HG03575 (cell line): ENCODE results near the gene NDUFA12.
"Not testable (repeated sequence)": the region's sequence is repeated elsewhere in the genome, so short reads cannot be mapped to it uniquely, and the experiment has no call there.

ENCODE experiments used
- ATAC-seq: cut with Tn5 transposase; IDR thresholded peaks from one replicate; pipeline ENCODE4 v1.9.1; 2021; ENCODE audit not compliant: unreplicated experiment, insufficient number of reproducible peaks, low FRiP score; ENCODE audit errors: extremely low read depth

NDUFA12 gene

DNA sequence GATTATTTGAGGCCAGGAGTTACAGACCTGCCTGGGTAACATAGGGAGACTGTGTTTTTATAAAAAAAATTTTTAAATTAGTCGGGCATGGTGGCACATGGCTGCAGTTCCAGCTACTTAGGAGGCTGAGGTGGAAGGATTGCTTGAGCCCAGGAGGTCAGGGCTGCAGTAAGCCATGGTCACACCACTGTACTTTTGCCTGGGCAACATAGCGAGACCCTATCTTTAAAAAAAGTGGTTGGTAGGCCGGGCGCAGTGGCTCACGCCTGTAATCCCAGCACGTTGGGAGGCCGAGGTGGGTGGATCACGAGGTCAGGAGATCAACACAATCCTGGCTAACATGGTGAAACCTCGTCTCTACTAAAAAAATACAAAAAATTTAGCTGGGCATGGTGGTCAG, 18.4 kb downstream of the NDUFA12 start:
- ATAC-seq: not testable (repeated sequence)

DNA sequence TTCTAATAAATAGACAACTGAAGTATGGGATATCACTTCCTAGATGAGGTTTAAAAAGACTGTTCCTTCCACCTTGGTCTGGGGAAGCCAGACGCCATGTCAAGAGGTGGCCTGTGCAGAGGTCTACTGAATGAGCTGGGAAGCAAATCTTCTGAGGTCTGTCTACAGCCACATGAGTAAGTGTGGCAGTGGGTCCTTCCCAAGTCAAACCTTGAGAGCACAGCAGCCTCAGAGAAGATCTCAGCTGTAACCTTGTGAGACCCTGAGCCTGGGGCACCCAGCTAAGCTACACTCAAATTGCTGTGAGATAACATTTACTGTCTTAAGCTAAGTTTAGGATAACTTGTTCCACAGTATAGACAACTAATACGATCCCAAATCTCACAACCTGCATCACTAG, 20.2 kb downstream of the NDUFA12 start:
- ATAC-seq: no peak

DNA sequence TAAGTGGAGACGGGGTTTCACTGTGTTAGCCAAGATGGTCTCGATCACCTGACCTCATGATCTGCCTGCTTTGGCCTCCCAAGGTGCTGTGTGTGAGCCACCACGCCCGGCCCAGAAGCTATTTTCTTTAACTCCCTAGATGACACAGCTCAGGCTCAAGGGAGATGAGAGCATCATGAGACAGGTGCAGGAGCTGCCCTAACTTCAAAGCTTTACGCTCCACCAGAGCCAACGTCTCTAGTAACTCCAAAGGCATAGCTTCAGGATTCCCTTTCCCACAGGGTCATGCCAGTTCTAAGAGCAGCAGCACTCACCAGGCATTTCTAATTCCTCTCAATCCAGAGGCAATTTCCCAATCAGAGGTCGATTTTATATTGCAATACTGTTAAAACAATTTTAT, 21.0 kb downstream of the NDUFA12 start:
- ATAC-seq: no peak

DNA sequence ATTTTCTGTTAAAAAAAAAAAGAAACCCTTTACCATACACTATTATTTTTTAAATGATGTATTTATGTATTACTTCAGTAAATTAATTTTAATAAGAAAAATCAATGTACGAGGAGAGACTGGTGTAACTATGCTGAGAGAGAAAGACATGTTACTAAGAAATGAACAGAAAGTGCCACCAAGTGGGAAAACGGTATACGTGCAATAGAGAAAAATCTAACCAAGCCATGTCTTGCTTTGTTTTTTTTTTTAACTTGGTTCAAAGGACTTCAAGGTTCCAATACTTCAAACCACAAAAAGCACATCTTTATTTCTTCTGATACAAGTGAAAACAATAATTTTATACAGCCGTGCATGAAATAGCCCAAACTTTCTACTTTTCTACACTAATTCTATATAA, 22.9 kb downstream of the NDUFA12 start:
- no peak for ATAC-seq

DNA sequence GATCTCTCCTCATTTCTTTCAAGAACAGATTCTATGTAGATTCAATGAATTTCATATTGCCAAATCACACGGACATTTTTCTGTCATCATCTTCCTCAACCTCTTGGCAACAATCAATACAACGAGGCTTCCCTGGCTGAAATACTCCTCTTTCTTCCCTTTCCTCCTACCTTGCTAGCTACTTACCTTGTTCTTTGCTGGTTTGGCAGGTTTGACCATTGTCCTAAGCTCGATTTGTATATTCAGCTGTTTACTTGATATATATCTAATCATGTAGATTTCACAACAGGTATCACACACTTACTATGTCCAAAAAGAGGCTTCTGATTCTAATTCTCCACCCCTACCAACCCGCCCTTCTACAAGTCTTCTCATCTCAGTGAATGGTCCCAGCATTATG, 23.6 kb downstream of the NDUFA12 start:
- ATAC-seq: no peak

DNA sequence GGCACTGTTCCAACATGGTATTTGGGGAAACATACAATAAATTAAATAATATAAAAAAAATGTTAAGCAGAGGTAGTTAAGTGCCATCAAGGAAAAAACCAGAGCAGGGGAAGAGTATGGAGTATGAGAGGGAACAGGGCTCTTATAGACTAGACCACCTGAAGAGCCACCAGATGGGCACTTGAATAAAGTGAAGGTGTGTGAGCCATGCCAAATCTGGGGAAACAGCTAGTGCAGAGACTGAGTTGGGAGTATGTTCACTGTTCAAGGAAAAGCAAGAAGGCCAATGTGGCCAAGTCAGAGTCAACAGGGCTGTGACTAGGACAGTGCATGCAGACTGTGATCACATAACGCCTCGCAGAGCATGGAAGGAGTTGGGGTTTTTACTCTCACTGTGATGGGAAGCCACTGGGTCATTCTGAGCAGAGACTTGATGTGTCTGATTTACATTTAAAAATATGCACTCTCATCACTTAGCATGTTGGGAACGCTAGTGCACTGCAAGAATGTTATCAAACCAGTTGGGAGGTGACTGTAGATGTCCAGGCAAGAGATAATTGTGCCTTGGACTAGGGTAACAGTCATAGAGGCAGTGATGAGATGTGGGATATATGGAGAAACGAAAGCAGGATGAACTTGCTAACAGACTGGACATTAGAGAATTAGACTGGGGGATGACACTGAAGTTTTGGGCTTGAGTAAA, 25.6 kb downstream of the NDUFA12 start:
- no peak for ATAC-seq

DNA sequence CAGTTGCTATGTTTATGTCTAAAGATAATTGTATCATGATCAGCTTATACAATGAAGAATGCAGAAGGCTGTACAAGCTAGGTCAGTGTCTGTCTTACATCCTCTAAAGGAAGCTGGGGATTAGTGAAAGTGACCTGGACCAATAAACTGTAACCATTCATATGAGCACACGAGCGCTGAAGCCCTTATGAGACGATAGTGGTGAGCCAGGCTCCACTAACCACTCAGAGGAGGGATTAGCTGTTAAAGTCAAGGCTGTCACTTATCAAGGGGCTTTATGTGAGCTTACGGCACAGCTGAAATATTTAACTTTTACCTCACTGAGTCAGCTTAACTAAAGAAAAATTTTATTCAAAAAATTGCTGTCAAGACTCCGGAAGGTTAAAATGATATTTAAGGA, 30.3 kb downstream of the NDUFA12 start:
- no peak for ATAC-seq

DNA sequence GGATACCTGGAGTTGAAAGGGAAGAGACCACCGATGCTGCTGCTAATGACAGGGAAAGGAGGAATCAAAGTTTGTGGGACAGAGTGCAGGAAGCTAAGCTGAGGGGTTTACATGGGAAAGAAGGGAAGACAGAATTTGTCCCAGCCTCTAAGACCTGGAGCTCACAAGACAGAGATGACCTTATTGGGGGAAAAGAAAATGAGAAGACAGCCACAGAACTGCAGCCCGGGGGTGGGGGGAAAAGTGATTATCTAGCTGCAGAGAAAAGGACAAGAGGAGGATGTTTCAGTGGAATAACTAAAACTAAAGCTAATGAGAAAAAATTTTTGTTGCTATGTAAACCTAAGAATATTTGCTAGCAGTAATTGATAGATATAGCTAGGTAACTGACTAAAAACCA, 30.7 kb downstream of the NDUFA12 start:
- ATAC-seq: no peak

DNA sequence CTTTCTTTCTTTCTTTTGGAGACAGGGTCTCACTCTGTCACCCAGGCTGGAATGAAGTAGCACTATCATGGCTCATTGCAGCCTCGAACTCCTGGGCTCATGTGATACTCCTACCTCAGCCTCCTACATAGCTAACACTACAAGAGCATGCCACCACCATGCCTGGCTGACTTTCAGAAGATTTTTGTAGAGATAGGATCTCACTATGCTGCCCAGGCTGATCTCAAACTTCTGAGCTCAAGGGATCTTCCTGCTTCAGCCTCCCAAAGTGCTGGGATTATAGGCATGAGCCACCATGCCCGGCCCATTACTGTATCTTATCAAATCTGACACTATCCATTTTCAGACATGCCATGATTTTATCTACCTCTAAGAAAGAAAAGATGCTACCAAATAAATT, 31.6 kb downstream of the NDUFA12 start:
- ATAC-seq: no peak

DNA sequence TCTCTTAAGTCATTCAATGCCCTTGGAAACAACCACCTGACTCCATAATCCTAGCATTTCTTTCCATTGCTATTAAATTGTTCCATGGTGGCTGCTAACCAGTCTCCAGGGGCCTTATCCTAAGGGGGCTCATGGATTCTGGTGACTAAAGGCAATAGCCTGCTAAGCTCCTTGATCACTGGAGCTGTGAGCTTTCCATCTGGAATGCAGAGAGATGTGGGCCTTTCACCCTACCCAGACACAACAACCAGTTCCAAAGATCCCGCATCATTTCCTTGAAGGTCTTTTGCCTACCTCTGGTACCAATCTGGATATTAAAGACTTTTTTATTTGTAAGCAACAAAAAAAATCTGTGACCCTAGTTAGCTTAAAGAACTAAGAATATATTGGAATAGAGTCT, 32.9 kb downstream of the NDUFA12 start:
- no peak for ATAC-seq

DNA sequence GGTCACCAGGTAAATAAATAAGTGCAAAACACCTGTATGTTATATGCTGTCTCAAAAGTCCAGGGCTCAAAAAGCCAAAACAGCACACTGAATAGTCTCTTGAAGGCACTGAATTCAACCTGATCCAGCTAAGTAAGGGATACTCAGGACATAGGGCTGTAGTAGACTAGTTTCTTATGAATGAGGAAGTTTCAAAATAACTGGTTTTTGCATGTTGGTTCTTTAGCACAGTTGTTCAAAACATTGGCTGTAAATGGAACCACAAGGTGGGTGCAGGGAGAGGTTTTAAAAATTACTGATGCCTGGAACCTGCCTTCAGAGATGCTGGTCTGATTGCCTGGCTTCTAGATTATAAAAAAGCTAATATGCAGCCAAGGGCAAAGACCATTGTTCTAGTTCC, 34.1 kb downstream of the NDUFA12 start:
- no peak for ATAC-seq

DNA sequence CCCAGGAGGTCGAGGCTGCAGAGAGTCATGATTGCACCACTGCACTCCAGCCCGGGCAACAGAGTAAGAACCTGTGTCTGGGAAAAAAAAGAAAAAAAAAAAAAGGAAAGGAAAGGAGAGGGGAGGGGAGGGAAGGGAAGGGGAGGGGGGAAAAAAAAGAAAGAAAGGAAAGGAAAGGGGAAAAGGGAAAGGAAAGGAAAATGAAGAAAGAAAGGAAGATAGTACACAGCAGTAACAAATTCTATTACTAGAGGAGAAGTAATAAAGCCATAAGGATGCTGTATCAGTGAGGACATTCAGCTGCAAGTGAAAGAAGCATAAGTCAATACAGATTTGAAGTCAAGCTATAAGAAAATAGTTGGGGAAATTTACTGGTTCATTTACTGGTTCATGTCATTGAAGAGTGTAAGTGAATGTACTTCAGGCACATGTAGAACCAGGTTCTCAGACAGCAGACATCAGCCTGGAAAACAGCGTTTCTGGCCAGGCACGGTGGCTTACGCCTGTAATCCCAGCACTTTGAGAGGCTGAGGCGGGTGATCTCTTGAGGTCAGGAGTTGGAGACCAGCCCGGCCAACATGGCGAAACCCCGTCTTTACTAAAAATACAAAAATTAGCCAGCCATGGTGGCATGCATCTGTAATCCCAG, 37.4 kb downstream of the NDUFA12 start:
- ATAC-seq: no peak

DNA sequence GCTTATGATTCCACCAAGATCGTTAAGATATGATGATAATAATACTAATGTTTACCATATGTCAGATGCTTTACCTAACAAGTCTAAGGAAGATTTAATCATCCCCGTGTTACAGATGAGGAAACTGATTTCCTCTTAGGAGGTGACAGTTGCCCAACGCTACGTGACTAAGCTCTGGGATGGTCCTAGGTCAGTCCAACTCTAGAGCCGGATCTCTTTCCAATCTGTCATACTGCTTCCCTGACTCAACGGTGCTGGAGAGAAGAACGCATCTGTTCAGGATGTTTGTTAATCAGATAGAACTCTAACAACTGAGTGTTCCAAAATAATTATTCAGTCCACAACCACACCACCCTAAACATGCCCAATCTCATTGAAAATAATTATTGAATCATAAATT, 39.8 kb downstream of the NDUFA12 start:
- no peak for ATAC-seq

DNA sequence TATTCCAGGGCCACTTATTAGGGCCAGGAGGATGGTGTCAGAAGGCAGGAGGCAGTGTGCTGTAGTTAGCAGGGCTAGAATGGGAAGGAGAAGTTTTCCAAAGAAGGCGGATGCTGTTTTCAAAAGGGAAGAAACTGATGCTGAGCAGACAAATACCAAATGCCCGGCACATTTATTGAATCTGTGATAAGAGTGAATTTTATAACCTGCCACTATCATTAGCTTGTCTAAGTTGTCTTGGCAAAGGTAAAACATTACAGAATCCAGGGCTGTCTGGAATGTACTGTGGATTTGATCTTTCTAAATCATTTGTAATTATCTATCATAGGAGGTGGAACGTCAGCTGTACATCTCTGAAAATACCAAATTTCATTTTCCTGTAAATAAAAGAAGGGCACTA, 40.8 kb downstream of the NDUFA12 start:
- no peak for ATAC-seq

DNA sequence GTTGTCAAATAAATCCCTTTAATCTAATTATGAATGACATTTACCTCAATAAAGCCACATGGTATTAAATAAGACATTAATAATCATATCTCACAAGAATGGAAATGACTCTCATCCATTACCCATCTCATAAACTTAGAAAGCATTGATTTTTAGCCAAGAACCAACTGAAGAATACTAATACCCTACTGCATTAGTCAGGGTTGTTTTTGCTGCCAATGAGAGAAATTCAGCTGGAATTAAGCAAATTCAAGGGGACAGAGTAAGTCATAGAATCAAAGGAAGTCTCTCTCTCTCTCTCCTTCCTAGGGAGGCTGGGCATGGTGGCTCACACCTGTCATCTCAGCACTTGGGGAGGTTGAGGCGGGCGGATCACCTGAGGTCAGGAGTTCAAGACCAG, 41.6 kb downstream of the NDUFA12 start:
- ATAC-seq: no peak

DNA sequence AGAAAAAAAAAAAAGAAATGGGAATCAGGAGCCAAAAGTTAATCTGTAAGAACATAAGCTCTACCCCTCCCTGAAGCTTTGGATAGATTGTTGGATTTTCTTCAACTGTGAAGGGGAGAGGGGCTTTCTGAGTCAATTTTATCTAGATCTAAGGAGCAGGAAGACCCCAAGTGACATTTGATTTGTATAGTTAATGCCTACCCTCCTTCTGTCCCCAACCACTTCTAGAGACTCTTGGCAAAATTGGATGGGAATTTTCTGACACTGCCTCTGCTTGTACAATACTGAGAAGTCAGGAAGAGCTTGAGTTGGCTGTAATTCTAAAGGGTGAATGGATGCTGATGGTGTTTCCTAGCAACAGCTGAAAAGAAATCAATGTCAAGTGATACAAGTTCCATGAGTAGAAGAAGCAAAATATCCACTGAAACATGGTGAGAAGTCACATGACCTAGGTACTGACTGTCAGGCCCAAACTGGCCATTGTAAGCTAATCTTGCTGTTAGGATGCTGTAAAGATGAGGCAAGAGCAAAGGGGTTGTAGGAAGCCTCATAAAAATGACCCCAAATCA, 42.2 kb downstream of the NDUFA12 start:
- ATAC-seq: no peak

DNA sequence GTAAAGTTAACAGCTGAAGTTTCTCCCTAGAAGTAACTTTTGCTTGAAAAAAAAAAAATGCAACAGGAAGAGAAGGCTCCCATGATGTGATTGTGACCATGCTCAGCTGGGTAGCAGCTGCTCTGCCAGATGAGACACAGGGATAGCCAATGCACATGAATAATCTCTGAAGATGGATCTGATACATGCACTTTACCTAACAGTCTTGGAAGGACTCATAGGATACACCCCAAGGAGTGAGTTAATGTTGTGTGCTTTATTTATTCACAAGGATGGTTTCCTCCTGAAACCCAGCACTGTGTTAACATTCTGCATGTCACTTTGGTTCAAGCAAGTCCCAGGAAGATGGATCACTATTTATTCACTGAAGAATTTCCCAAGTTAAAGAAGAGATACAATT, 46.5 kb downstream of the NDUFA12 start:
- ATAC-seq: no peak

DNA sequence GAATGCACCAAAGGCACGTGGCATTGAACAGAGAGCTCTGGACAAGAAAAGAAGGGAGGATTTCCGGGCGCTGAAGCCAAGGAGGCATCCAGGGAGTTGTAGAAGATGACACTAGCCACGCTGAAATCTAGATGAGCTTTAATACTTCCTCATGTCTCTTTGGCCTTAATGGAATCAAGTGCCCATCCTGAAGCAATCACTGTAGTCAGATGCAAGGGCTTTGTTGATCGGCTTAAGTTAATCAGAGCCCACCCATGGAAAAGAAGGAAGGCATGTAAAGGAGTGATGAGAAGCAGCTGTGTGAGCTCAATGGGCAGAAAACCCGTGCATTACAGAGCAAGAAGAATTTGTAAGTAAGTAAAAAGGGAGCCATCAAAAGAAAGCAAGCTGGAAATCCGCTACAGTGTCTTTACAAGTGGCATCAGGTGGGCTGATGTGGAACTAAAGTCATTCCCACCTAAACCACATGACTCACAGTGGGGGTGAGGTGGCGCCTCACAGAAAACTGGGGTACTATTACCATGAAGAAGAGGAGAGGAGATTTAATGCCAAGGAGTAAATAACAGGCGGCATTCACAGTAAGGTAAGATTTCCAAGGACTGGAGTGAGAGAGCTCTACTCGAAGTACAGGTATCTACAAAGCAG, 48.4 kb downstream of the NDUFA12 start:
- ATAC-seq: no peak

DNA sequence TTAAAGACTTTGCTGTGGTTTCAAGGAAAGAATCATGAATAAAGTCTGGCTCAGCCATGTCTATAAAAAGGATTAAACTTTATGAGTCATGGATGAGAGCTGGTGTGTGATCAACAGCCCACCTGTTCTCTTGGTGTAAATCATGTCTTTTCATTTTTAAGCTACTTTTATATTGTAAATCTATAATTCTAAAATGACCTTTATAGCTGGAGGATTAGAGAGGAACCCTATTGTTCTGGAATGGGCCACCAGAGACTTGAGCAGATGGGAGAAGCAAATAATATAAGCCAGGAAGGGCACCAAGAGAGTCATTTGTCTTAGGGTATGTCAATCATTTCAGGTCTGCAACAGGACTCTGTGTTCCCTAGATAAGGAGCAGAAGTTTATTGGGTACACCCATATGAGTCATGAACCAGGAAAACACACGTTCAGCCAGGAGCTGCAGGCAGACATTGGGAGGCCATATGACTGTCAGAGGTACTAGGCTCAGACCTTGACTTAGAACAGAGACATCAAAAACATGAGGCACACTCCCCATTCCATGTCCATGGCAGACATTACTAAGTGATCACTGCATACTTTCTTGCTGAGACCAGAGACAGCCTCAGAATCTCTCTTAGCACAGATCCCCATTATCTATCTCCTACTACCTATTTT, 49.3 kb downstream of the NDUFA12 start:
- no peak for ATAC-seq

DNA sequence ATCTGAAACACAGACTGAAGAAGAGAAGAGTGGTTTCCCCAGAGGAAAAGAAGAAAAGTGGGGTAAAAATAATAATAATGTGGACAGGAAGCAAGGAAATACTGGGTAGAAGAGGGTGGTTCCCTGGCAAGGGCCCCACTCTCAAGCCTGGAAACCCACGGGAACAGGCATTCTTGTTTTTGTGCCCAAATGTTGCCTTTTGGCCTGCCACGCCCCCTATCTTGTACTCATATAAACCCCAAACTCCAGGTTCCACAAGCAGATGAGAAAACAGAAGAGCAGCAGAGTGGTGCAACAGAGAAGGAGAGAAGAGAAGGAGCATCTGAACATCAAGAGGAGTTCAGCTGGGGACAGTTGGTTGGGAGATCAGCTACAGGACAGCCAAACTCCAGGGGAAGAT, 51.2 kb downstream of the NDUFA12 start:
- ATAC-seq: no peak
